Erythroblast (primary cell): ENCODE results near the gene SLC39A7.

Experiments
- GATA1 ChIP-seq: IDR thresholded peaks from 2 replicates; pipeline ENCODE4 v1.6.1; 2011; ENCODE audit warnings: low read depth, mild to moderate bottlenecking, control low read depth, low read length, moderate library complexity
- POLR2A ChIP-seq: IDR thresholded peaks from 2 replicates; pipeline ENCODE4 v1.6.1; 2011; ENCODE audit warnings: mild to moderate bottlenecking, low read length

GRCh38 chr6:33185190-33185589 lies 15.5 kb upstream of the SLC39A7 start:
- no peak for TF ChIP-seq GATA1
- TF ChIP-seq POLR2A: no peak
